ENCODE measurements around the gene DRAM2. TPM values are rescaled to one million over a fixed set of nuclear protein-coding genes. Genes with fewer than 3 reads are reported as not detected.

Gene DRAM2
- total and polyA plus RNA-seq, 9 of the 15 experiments (the other 6 are each of a cell fraction or from before 2014, with no cell fraction given): 29.0 to 161 (median 53.5) TPM

DNA sequence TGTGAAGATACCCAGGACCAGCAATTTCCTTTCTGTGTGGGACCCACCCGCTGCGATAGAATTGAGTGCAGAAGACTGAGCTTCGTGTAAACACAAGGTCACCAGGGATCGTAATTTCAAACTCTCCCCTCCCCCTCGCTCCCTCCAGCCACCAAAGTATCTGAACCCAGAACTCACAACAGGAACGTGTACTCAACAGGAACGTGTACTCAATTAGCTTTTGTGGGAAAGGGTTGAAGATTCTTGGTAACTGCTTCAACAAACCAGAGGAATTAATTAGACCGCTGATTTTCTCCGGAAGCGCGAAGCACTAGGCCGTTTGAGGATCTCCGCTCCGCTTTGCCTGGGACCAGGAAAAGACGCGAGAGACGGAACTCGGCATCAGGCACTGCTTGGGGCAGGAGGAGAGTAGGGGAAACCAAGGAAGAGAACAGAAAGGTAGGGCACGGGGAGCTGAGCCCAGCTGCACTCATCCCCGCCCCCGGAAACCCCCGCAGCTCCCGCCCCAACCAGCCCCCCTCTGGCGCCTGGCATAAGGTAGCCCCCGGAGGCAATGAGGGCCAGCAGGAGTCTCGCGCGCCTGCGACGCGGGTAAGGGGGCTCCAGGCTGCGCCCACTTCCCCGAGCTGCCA is 453 bp downstream of the DRAM2 start (continued):
- no peak for TF ChIP-seq ZNF766 (CRISPR knock-in tag; conservative IDR thresholded peaks at IDR 0.05)
- no peak for TF ChIP-seq TSC22D4 (tag; IDR thresholded peaks at IDR 0.05)
- no peak for TF ChIP-seq ZC3H4 (CRISPR knock-in tag; IDR thresholded peaks at IDR 0.05; ENCODE audit: borderline replicate concordance)
- no peak for TF ChIP-seq ZNF695 (CRISPR knock-in tag; IDR thresholded peaks at IDR 0.05)
- TF ChIP-seq NUFIP1 (IDR thresholded peaks at IDR 0.05; ENCODE audit: partially characterized antibody): no peak
- TF ChIP-seq, protein P1, sequence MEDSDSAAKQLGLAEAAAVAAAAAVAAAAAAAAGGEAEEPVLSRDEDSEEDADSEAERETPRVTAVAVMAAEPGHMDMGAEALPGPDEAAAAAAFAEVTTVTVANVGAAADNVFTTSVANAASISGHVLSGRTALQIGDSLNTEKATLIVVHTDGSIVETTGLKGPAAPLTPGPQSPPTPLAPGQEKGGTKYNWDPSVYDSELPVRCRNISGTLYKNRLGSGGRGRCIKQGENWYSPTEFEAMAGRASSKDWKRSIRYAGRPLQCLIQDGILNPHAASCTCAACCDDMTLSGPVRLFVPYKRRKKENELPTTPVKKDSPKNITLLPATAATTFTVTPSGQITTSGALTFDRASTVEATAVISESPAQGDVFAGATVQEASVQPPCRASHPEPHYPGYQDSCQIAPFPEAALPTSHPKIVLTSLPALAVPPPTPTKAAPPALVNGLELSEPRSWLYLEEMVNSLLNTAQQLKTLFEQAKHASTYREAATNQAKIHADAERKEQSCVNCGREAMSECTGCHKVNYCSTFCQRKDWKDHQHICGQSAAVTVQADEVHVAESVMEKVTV (CRISPR knock-in tag; IDR thresholded peaks at IDR 0.05): no peak
- TF ChIP-seq, protein P2, sequence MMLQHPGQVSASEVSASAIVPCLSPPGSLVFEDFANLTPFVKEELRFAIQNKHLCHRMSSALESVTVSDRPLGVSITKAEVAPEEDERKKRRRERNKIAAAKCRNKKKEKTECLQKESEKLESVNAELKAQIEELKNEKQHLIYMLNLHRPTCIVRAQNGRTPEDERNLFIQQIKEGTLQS (IDR thresholded peaks at IDR 0.05): no peak
- TF ChIP-seq, protein P2 (CRISPR knock-in tag; conservative IDR thresholded peaks at IDR 0.05): no peak
- TF ChIP-seq, protein P3, sequence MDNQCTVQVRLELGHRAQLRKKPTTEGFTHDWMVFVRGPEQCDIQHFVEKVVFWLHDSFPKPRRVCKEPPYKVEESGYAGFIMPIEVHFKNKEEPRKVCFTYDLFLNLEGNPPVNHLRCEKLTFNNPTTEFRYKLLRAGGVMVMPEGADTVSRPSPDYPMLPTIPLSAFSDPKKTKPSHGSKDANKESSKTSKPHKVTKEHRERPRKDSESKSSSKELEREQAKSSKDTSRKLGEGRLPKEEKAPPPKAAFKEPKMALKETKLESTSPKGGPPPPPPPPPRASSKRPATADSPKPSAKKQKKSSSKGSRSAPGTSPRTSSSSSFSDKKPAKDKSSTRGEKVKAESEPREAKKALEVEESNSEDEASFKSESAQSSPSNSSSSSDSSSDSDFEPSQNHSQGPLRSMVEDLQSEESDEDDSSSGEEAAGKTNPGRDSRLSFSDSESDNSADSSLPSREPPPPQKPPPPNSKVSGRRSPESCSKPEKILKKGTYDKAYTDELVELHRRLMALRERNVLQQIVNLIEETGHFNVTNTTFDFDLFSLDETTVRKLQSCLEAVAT (IDR thresholded peaks at IDR 0.05): 0 out of 4 replicates have a peak, but pooled peaks have one; percentile 10 to 25
- no peak for TF ChIP-seq EHMT2 (IDR thresholded peaks at IDR 0.05)
- TF ChIP-seq TEAD4 (IDR thresholded peaks at IDR 0.05; ENCODE audit: low read length): no peak
- TF ChIP-seq TEAD4 (CRISPR knock-in tag; IDR thresholded peaks at IDR 0.05; ENCODE audit: borderline replicate concordance): 0 out of 2 replicates have a peak, but pooled peaks have one; percentile 28
- TF ChIP-seq, protein P4, sequence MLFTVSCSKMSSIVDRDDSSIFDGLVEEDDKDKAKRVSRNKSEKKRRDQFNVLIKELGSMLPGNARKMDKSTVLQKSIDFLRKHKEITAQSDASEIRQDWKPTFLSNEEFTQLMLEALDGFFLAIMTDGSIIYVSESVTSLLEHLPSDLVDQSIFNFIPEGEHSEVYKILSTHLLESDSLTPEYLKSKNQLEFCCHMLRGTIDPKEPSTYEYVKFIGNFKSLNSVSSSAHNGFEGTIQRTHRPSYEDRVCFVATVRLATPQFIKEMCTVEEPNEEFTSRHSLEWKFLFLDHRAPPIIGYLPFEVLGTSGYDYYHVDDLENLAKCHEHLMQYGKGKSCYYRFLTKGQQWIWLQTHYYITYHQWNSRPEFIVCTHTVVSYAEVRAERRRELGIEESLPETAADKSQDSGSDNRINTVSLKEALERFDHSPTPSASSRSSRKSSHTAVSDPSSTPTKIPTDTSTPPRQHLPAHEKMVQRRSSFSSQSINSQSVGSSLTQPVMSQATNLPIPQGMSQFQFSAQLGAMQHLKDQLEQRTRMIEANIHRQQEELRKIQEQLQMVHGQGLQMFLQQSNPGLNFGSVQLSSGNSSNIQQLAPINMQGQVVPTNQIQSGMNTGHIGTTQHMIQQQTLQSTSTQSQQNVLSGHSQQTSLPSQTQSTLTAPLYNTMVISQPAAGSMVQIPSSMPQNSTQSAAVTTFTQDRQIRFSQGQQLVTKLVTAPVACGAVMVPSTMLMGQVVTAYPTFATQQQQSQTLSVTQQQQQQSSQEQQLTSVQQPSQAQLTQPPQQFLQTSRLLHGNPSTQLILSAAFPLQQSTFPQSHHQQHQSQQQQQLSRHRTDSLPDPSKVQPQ (CRISPR knock-in tag; IDR thresholded peaks at IDR 0.05; ENCODE audit: borderline replicate concordance): no peak
- no peak for TF ChIP-seq BHLHE40 (IDR thresholded peaks at IDR 0.05; ENCODE audit: low read length)
- TF ChIP-seq, protein P5, sequence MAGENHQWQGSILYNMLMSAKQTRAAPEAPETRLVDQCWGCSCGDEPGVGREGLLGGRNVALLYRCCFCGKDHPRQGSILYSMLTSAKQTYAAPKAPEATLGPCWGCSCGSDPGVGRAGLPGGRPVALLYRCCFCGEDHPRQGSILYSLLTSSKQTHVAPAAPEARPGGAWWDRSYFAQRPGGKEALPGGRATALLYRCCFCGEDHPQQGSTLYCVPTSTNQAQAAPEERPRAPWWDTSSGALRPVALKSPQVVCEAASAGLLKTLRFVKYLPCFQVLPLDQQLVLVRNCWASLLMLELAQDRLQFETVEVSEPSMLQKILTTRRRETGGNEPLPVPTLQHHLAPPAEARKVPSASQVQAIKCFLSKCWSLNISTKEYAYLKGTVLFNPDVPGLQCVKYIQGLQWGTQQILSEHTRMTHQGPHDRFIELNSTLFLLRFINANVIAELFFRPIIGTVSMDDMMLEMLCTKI (IDR thresholded peaks at IDR 0.05; ENCODE audit: partially characterized antibody): no peak
- TF ChIP-seq ETV6 (IDR thresholded peaks at IDR 0.05; ENCODE audit: borderline replicate concordance in 1 of 2, low read depth in 2 of 2, low read length in 1 of 2): no peak
- TF ChIP-seq ETV6 (CRISPR knock-in tag; IDR thresholded peaks at IDR 0.05; ENCODE audit: borderline replicate concordance): no peak
- peak; percentile 75; the same call in 1 of the 2 replicates for TF ChIP-seq NFRKB (IDR thresholded peaks at IDR 0.05; ENCODE audit: low read depth)
- TF ChIP-seq MAFK (IDR thresholded peaks at IDR 0.05; ENCODE audit: low read length): no peak
- no peak for TF ChIP-seq RHOXF2B (CRISPR knock-in tag; conservative IDR thresholded peaks at IDR 0.05)
- TF ChIP-seq SRSF1 (IDR thresholded peaks at IDR 0.05; ENCODE audit: low read depth, low read length): no peak

Measured in K562 (cell line).